Measurements from ENCODE around the gene ASB8.

DNA sequence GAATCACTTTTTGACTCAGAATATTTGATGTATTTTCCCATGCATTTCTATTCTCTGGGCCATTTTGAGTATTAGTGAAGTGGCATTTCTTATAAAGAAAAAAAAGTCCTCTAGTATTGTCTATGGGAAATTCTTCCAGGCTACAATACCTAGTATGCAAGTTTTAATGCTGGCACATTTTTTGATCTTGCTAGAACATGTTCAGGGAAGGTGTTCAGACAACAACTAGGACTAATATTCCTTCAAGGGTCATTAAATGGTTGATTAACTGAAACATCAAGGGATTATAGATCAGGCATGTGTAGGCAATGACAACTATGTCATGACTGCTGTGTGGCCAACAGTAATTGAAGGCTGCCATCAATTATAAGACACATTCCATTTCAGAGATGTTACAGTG, 33.8 kb upstream of the ASB8 start:
- TF ChIP-seq, protein P1, sequence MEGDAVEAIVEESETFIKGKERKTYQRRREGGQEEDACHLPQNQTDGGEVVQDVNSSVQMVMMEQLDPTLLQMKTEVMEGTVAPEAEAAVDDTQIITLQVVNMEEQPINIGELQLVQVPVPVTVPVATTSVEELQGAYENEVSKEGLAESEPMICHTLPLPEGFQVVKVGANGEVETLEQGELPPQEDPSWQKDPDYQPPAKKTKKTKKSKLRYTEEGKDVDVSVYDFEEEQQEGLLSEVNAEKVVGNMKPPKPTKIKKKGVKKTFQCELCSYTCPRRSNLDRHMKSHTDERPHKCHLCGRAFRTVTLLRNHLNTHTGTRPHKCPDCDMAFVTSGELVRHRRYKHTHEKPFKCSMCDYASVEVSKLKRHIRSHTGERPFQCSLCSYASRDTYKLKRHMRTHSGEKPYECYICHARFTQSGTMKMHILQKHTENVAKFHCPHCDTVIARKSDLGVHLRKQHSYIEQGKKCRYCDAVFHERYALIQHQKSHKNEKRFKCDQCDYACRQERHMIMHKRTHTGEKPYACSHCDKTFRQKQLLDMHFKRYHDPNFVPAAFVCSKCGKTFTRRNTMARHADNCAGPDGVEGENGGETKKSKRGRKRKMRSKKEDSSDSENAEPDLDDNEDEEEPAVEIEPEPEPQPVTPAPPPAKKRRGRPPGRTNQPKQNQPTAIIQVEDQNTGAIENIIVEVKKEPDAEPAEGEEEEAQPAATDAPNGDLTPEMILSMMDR (IDR thresholded peaks at IDR 0.05): no peak
- TF ChIP-seq POLR2A (IDR thresholded peaks at IDR 0.05; ENCODE audit: low read depth) (no peak), POLR2AphosphoS5 (IDR thresholded peaks at IDR 0.05) (no peak), EP300 (IDR thresholded peaks at IDR 0.05) (no peak)

All from esophagus muscularis mucosa (tissue), 4 donors.